Measurements from ENCODE around the gene POFUT2. TPM values are rescaled to one million over a fixed set of nuclear protein-coding genes. Genes with fewer than 3 reads are reported as not detected.

POFUT2 gene
- total RNA-seq, 1 experiment from 2014 or later, result 31.9 TPM

GRCh38 chr21:45283611-45284455, 3.9 kb downstream of the POFUT2 start:
- no peak for DNase-seq (ENCODE audit: low spot score)

DNA sequence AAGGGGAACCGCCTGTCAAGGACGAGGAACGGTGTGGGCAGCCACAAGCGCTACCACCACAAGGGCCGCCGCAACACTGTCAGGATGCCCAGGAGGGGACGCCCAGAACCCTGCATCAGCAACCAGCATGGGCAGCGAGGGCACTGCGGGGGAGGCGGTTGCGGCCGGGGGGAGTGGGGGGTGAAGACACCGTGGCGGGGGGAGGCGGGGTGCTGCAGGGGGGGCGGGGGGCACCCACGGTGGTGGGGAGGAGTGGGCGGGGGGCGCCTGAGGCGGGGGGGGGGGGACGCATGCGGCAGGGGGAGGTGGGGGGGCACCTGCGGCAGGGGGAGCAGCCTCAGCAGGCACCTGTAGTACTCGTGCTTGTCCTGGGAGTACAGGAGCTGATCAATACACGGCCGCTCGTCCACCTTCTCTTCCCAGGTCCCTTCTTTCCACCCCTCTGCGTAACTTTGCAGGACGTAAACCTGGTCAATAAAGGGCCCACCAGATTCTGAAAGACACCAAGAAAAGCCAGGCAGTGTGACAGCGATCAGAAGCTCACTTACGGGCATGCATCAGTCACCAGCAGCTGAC, 4.6 kb downstream of the POFUT2 start:
- no peak for DNase-seq (ENCODE audit: low spot score)

- no peak for DNase-seq (ENCODE audit: low spot score)
These were observed 5.2 kb downstream of the POFUT2 start for GRCh38 chr21:45282283-45283034.

DNA sequence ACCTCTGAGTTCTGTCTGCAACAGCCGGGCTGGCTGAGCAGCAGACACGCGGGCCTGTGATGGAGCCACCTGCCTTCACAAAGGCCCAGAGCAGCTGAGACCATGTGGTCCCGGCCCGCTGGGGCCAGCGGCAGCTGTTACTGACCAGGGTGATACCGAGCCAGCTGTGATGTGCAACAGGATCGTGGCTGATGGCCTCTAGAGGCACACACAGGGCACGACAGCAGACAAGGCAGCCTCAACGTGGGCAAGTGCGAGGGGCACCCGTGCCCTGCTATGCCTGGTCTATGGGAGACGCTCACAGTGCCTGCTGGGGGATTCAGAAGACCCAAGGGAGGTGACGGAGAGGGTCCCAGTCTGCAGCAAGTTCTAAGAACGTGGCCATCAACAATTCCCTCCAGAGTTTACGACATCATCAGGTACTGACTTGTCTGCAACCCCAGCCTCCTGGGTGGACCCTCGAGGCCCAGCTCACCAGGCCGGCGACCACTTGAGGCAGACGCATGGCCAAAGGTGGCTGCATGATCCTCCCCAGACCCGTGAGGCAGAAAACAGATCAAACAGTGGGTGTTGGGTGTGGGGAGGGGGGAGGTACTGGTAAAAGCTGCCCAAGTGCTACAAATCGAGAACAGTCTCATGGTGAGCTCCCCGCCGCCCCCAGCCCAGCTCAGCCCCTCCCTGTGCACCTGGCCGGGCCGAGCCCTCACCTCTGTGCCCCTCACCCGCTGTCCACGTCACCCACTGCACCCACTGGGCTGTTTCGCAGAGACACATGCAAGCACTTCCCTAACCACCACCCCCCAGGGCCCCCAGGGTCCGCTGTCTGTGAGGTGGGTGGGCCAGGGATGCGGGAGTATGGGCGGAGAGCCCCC, 6.0 kb downstream of the POFUT2 start:
- no peak for DNase-seq (ENCODE audit: low spot score)

DNA sequence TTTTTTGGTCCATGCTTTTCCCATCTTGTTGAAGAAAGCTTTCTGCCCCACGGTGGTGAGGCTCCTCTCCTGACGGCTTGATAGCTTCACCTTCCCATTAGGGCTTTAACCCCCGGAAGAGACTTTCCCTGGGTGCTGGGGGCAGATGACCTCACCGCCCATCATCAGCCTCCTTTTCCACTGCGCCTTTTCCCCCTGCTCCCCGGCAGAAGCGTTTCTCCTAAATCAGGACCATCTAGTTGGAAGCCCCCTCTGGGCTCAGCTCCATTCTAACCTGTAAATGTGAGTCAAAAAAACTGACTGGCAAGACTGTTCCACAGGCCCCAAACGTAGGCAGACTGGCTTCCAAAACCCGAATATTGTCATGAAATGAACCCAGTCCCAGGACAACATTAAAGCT, 6.7 kb downstream of the POFUT2 start:
- no peak for DNase-seq (ENCODE audit: low spot score)

GRCh38 chr21:45280178-45280821, 7.4 kb downstream of the POFUT2 start:
- DNase-seq (ENCODE audit: low spot score), result no peak

- DNase-seq (ENCODE audit: low spot score), result no peak
These were observed 8.1 kb downstream of the POFUT2 start for GRCh38 chr21:45279446-45280177.

GRCh38 chr21:45278156-45278911, 9.4 kb downstream of the POFUT2 start:
- no peak for DNase-seq (ENCODE audit: low spot score)

DNA sequence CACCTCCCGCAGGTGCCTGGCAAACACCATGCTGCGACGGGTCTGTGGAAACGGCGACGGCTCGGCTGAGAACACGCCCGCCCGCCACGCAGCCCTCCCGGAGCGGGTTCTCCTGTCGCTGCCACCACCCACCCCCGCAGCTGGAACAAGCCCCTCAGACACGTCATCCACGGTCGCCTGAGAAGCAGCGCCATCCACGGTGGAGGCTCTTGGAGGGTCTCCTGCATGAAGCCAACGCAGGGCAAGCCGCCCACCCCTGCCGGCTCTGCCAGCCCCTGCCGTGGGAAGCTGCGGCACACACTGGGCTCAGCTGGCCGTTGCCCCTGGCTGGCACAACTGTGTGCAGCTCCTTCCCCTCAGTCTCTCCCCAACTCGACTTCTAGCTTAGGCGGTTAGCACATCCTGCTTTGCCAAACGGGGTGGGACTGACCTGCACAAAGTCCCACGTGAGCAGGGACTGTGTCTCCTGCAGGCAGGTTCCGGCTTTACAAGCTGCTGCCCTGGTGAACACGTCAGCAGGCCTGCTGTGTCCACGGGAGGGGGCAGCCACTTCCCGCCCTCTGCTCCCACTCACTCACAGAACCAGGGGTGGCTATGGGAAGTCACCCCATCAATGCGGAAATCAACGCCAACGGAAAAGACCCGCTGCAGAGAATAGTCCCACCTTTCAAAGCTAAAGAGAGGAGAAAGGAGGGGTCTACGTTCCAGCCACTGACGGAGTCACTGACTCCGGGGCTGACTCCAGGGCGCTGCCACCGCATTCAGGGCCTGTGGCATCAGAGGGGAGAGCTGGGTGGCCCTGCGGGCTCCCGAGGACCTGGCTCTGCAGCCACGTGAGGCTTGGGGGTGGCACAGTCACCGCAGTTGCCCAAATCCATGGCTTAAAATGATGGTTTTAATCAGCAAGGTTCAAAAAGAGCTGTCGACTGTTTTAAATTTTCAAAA, 10.3 kb downstream of the POFUT2 start:
- DNase-seq (ENCODE audit: low spot score), result no peak

- DNase-seq (ENCODE audit: low spot score), result no peak
These were observed 11.1 kb downstream of the POFUT2 start for GRCh38 chr21:45276596-45276995.

- peak; percentile 37 for DNase-seq (ENCODE audit: low spot score)
These were observed 17.3 kb downstream of the POFUT2 start for GRCh38 chr21:45270306-45270821.

GRCh38 chr21:45269861-45270260, 17.8 kb downstream of the POFUT2 start:
- no peak for DNase-seq (ENCODE audit: low spot score)

DNA sequence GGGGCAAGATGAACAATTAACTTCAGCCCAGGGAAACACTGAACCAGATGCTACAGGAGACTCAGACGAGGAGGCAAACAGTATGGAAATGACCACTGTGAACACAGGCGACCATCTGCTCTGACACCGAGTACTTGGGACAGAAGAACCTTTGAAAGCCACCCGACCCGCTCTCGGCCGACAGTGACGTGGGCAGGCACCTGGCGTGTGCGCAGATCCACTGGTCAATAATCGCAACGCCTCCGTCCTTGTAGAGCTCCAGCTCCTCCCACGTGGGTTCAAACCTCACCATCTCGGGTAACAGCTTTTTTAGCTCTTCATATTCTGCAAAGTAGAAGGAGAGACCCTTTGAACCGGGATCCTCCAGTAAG, 20.3 kb downstream of the POFUT2 start:
- no peak for DNase-seq (ENCODE audit: low spot score)

DNA sequence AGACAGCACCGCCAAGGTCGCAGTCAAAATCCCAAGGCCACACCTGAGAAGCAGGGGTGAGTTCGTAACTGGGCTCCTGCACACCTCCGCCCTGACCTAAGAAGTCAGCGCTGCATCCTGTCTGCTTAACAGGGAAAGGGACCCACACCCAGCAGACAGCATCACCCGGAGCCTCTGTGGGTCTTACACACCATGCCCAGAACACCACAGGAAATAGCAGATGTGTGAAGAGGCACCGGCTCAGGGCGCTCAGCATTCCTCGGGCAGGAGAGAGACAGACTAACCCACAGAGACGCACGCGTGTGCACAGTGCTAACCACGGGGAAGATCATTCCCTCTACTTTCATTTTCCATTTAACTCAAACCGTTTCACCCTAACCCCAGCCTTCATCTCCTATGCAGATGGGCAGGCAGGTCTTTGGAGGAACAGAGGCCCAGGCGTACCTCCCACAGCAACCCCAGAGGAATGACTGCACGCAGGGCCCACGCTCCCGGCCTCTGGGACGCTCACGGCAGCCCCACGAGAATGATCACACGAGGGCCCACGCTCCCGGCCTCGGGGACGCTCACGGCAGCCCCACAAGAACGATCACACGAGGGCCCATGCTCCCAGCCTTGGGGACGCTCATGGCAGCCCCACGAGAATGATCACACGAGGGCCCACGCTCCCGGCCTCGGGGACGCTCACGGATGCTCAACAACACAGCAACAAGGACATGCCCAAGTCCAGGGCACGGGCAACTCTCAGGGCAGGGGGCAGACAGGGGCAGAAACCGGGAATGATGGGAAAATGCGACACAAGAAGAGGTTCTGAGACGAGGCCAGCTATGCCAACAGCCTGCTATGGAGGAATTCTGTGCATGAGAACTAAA, 20.9 kb downstream of the POFUT2 start:
- no peak for DNase-seq (ENCODE audit: low spot score)

- DNase-seq (ENCODE audit: low spot score), result no peak
These were observed 21.8 kb downstream of the POFUT2 start for GRCh38 chr21:45265721-45266517.

GRCh38 chr21:45264912-45265515, 22.7 kb downstream of the POFUT2 start:
- no peak for DNase-seq (ENCODE audit: low spot score)

All from A172 (cell line).